GM12878 (cell line): ENCODE results near the gene LMTK2. TPM values are rescaled to one million over a fixed set of nuclear protein-coding genes. Genes with fewer than 3 reads are reported as not detected.

Experiments used
- ATAC-seq: fragments of 200-7000 bp; cut with Tn5 transposase; 3 replicates; pipeline ENCODE4 v1.9.1; 2020; ENCODE audit warnings: mild to moderate bottlenecking, moderate library complexity
- BruUV-seq: library from RNA; stranded (reverse); fragments of 400-500 nt; replicated peaks from 2 replicates; lab custom pipeline; 2021; lab: Mats Ljungman, UMichigan
- CTCF ChIA-PET: fragments of 300-600 bp; sonication (Branson Sonifier 250); formaldehyde crosslinking; extraction: SDS; loops from one replicate; lab custom pipeline; 2021; ENCODE audit warnings: inconsistent platforms; lab: Yijun Ruan, JAX
- POLR2A ChIA-PET: fragments of 350-600 bp; formaldehyde crosslinking; extraction: SDS; loops from one replicate; lab custom pipeline; 2021; ENCODE audit warnings: inconsistent platforms; lab: Charles Lee
- RAD21 ChIA-PET: fragments of 300-600 bp; sonication (Branson Sonifier 250); formaldehyde crosslinking; loops from one replicate; lab custom pipeline; 2023; ENCODE audit warnings: antibody characterized with exemption; ENCODE audit not compliant: unreplicated experiment; lab: Charles Lee
- SMC1A ChIA-PET: fragments of 300-600 bp; sonication (Branson Sonifier 250); formaldehyde crosslinking; loops from one replicate; lab custom pipeline; 2023; ENCODE audit not compliant: unreplicated experiment, uncharacterized antibody; lab: Charles Lee
- DNase-seq: peaks from one replicate; pipeline ENCODE4 v3.0.0-alpha.2; 2011; ENCODE audit warnings: low read depth, low spot score
- FAIRE-seq: peaks from 3 replicates; lab custom pipeline; 2011; peaks lifted over from hg19 to GRCh38; lab: Jason Lieb, UNC
- H2AFZ ChIP-seq: 2 replicates; pipeline ENCODE4 v1.6.0; 2011; ENCODE audit warnings: low read depth, low read length, control low read depth; ENCODE audit not compliant: control insufficient read depth
- H3K27ac ChIP-seq: 2 replicates; pipeline ENCODE4 v1.5.1; 2011; ENCODE audit warnings: control low read depth; ENCODE audit not compliant: control insufficient read depth, insufficient read depth
- H3K27me3 ChIP-seq, 2 experiments: replicated peaks in 1 of 2; 2 replicates each; pipeline versions ENCODE4 v1.6.0 to v1.6.1; 2011; ENCODE audit warnings: low read length in 1 of 2; ENCODE audit not compliant: control insufficient read depth in 2 of 2, insufficient read depth in 2 of 2
- H3K36me3 ChIP-seq, 2 experiments: 2 replicates each; pipeline ENCODE4 v1.5.1; 2011; ENCODE audit warnings: low read length in 1 of 2; ENCODE audit not compliant: control insufficient read depth in 2 of 2, insufficient read depth in 2 of 2
- H3K4me1 ChIP-seq: 2 replicates; pipeline ENCODE4 v1.6.1; 2011; ENCODE audit warnings: mild to moderate bottlenecking, low read length, moderate library complexity, mixed read lengths; ENCODE audit not compliant: control insufficient read depth, insufficient read depth
- H3K4me2 ChIP-seq: 2 replicates; pipeline ENCODE4 v1.6.0; 2011; ENCODE audit warnings: control low read depth; ENCODE audit not compliant: control insufficient read depth, insufficient read depth
- H3K4me3 ChIP-seq: fragments of 200-600 bp; sonication (generic); 2 replicates; pipeline ENCODE4 v1.5.1; 2016
- H3K79me2 ChIP-seq: 2 replicates; pipeline ENCODE4 v1.6.0; 2011; ENCODE audit warnings: low read length; ENCODE audit not compliant: control insufficient read depth, insufficient read depth
- H3K9ac ChIP-seq: 2 replicates; pipeline ENCODE4 v1.8.0; 2011; ENCODE audit warnings: low read length, control low read depth, mixed read lengths; ENCODE audit not compliant: control insufficient read depth, insufficient read depth
- H3K9me3 ChIP-seq: replicated peaks from 3 replicates; pipeline ENCODE4 v1.5.1; 2011; ENCODE audit warnings: mild to moderate bottlenecking, low read length; ENCODE audit not compliant: control insufficient read depth, insufficient read depth
- H4K20me1 ChIP-seq: 2 replicates; pipeline ENCODE4 v1.6.0; 2011; ENCODE audit not compliant: control insufficient read depth, insufficient read depth
- E2F8 ChIP-seq: fragments of 450-650 bp; IDR thresholded peaks from 2 replicates; pipeline ENCODE4 v1.6.1; 2018; ENCODE audit warnings: mild to moderate bottlenecking, low read depth, moderate library complexity; ENCODE audit not compliant: partially characterized antibody
- HCFC1 ChIP-seq: fragments of 150-350 bp; IDR thresholded peaks from 2 replicates; pipeline ENCODE4 v1.6.1; 2014; ENCODE audit warnings: low read length
- HDGF ChIP-seq: fragments of 450-650 bp; IDR thresholded peaks from 2 replicates; pipeline ENCODE4 v1.6.1; 2016; ENCODE audit warnings: antibody characterized with exemption
- HSF1 ChIP-seq: fragments of 150-350 bp; IDR thresholded peaks from 2 replicates; pipeline ENCODE4 v1.6.1; 2014; ENCODE audit warnings: mild to moderate bottlenecking, low read depth, low read length
- KAT2A ChIP-seq: conservative IDR thresholded peaks from 2 replicates; pipeline ENCODE4 v1.6.1; 2011; ENCODE audit warnings: low read depth, low read length; ENCODE audit not compliant: control insufficient read depth
- MEF2B ChIP-seq: fragments of 450-650 bp; IDR thresholded peaks from 2 replicates; pipeline ENCODE4 v1.6.1; 2018; ENCODE audit warnings: mild to moderate bottlenecking, moderate library complexity; ENCODE audit not compliant: partially characterized antibody, poor library complexity, severe bottlenecking
- MYB ChIP-seq: fragments of 150-350 bp; IDR thresholded peaks from 2 replicates; pipeline ENCODE4 v1.6.1; 2014; ENCODE audit warnings: mild to moderate bottlenecking, low read depth, low read length, borderline replicate concordance
- RAD21 ChIP-seq: IDR thresholded peaks from 2 replicates; pipeline ENCODE4 v1.6.1; 2011; ENCODE audit warnings: mild to moderate bottlenecking, low read depth, low read length, moderate library complexity; ENCODE audit not compliant: insufficient read depth
- SMC3 ChIP-seq: IDR thresholded peaks from 2 replicates; pipeline ENCODE4 v1.6.1; 2011; ENCODE audit warnings: low read length, improper control_type of control experiment, borderline replicate concordance
- SUPT20H ChIP-seq: IDR thresholded peaks from 2 replicates; pipeline ENCODE4 v1.6.1; 2011; ENCODE audit warnings: low read depth, mild to moderate bottlenecking, low read length, moderate library complexity, borderline replicate concordance; ENCODE audit not compliant: control insufficient read depth
- TARDBP ChIP-seq: IDR thresholded peaks from 2 replicates; pipeline ENCODE4 v1.6.1; 2016; ENCODE audit warnings: borderline replicate concordance
- ZSCAN29 ChIP-seq: fragments of 450-650 bp; IDR thresholded peaks from 2 replicates; pipeline ENCODE4 v1.6.1; 2017; ENCODE audit warnings: mild to moderate bottlenecking, moderate library complexity
- WGBS: methylation state at CpG from one replicate; pipeline ENCODE4 v1.1.6; 2016; ENCODE audit warnings: low lambda C conversion rate; ENCODE audit not compliant: insufficient replicate concordance, insufficient coverage; ENCODE audit errors: missing lambda C conversion rate; 5-methylcytosine and 5-hydroxymethylcytosine counted together
- in situ Hi-C: fragments of 300-500 bp; cut with MboI; formaldehyde crosslinking; loops from 9 replicates; pipeline ENCODE4 v1.14.3; 2018; ENCODE audit warnings: mixed read lengths
- intact Hi-C: fragments of 100-400 bp; cut with micrococcal nuclease; formaldehyde crosslinking; loops from one replicate; pipeline ENCODE4 v1.14.2; 2022; ENCODE audit not compliant: unreplicated experiment
- polyA plus RNA-seq, 11 experiments: library from polyadenylated mRNA; depleted of rRNA in 4 of 11; unstranded in 6 of 11; stranded (reverse) in 5 of 11; fragments of >200 nt; fragmentation: Nextera tagmentation in 4 of 11; fragmentation: Illumina TruSeq in 1 of 11; extraction: Ambion mirVana in 4 of 11; extraction: Trizol in 1 of 11; gene quantifications; 1 replicate in 1 of 11; 2 replicates in 10 of 11; pipeline versions ENCODE4 v1.2.1 to v1.2.3, GENCODE V29; 2011 to 2016; ENCODE audit warnings: inconsistent platforms in 2 of 11, missing spikeins in 2 of 11, low read depth in 1 of 11
- total RNA-seq, 4 experiments: library from RNA; depleted of rRNA in 3 of 4; stranded (reverse); fragments of >200 nt in 3 of 4; fragmentation: Illumina TruSeq in 1 of 4; extraction: Trizol in 1 of 4; gene quantifications; 2 replicates each; pipeline versions ENCODE4 v1.2.1 to v1.2.3, GENCODE V29; 2013 to 2021
- TF ChIP-seq, protein P1 (sequence below): fragments of 450-650 bp; IDR thresholded peaks from 2 replicates; pipeline ENCODE4 v1.6.1; 2014; ENCODE audit warnings: mild to moderate bottlenecking

Gene LMTK2
- total and polyA plus RNA-seq, 10 of the 15 experiments (the other 5 are each of a cell fraction or from before 2014, with no cell fraction given) = 0.68 to 8.7 (median 4.6) TPM

GRCh38 chr7:98256431-98256830 is 149.8 kb downstream of the LMTK2 start:
- Histone ChIP-seq H3K4me1 (0 out of 2 replicates have a peak, but pooled peaks cover 3% of the 10 kb centered on the region), H3K4me3 (no peak overlapping the region), H3K9me3 (no peaks in the 10 kb centered on the region; the same call in 2 of the 3 replicates), H2AFZ (no peak overlapping the region), H3K79me2 (peaks cover 10% of the 10 kb centered on the region), H3K36me3 (no peaks in the 10 kb centered on the region), H3K4me2 (no peak overlapping the region), H4K20me1 (no peaks in the 10 kb centered on the region), H3K27me3 (no peaks in the 10 kb centered on the region), H3K27ac (no peak overlapping the region), H3K9ac (no peak overlapping the region)
- TF ChIP-seq RAD21 = no peak
- TF ChIP-seq HSF1 = no peak
- FAIRE-seq (no peak), DNase-seq (no peak), ATAC-seq (no peak)
- SMC1A ChIA-PET = interaction anchor here (0.7 kb wide), 1 partner anchor 123 kb away, joined by 3 read pairs; no protein-coding TSS in a partner anchor
- intact Hi-C loops (no loop called here), in situ Hi-C loops (no loop called here)
- WGBS = 97% methylated on average over 7 of the region's 7 CpGs
- CTCF ChIA-PET = no interaction called here
- BruUV-seq = no TSS peak
- RAD21 ChIA-PET = no interaction called here
- POLR2A ChIA-PET = no interaction called here

DNA sequence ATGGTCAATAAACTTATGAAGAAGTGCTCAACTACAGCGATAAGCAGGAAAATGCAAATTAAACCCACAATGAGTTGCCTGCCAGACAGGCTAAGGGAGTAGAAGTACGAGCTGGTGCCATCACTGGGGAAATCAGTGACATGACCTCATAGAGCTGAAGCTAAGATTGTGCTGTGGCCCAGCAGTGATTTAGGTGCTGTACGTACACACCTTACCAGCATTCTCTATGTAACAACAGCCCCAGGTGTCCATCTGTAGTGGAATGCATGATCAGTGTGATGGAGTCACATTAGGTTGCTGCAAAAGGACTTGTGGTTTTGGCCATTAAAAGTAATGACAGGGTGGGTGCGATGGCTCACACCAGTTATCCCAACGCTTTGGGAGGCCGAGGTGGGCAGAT is 151.0 kb downstream of the LMTK2 start:
- no peak overlapping the region for H3K4me3 ChIP-seq
- intact Hi-C loops = no loop called here
- POLR2A ChIA-PET = no interaction called here
- ATAC-seq = no peak
- no peak overlapping the region for H3K27ac ChIP-seq
- SMC1A ChIA-PET = no interaction called here
- no peak overlapping the region for H3K9ac ChIP-seq
- no peak overlapping the region for H2AFZ ChIP-seq
- CTCF ChIA-PET = no interaction called here
- WGBS = 77% methylated on average over 6 of the region's 6 CpGs
- peaks cover 6% of the 10 kb centered on the region for H3K79me2 ChIP-seq
- RAD21 ChIA-PET = no interaction called here
- 0 out of 2 replicates have a peak, but pooled peaks cover 3% of the 10 kb centered on the region for H3K4me1 ChIP-seq
- no peaks in the 10 kb centered on the region for H3K27me3 ChIP-seq
- in situ Hi-C loops = no loop called here
- DNase-seq = no peak
- no TSS peak for BruUV-seq
- no peaks in the 10 kb centered on the region for H4K20me1 ChIP-seq
- no peaks in the 10 kb centered on the region; the same call in 2 of the 3 replicates for H3K9me3 ChIP-seq
- no peak overlapping the region for H3K4me2 ChIP-seq
- H3K36me3 ChIP-seq = no peaks in the 10 kb centered on the region
- FAIRE-seq = no peak
- TF ChIP-seq TARDBP (no peak), MEF2B (no peak), MYB (no peak), E2F8 (no peak), SUPT20H (no peak), HCFC1 (no peak), ZSCAN29 (no peak), HDGF (no peak), KAT2A (no peak), SMC3 (no peak)
- TF ChIP-seq, protein P1, sequence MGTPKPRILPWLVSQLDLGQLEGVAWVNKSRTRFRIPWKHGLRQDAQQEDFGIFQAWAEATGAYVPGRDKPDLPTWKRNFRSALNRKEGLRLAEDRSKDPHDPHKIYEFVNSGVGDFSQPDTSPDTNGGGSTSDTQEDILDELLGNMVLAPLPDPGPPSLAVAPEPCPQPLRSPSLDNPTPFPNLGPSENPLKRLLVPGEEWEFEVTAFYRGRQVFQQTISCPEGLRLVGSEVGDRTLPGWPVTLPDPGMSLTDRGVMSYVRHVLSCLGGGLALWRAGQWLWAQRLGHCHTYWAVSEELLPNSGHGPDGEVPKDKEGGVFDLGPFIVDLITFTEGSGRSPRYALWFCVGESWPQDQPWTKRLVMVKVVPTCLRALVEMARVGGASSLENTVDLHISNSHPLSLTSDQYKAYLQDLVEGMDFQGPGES = no peak
